Fibroblast of mammary gland (primary cell): Measurements from ENCODE around the gene DUSP28.
"Not testable (repeated sequence)": the region's sequence is repeated elsewhere in the genome, so short reads cannot be mapped to it uniquely, and the experiment has no call there.

ENCODE experiments used
- DNase-seq: peaks from one replicate; pipeline ENCODE4 v3.0.0-alpha.2; 2010; ENCODE audit warnings: low read depth
- H3K4me3 ChIP-seq: 2 replicates; pipeline ENCODE4 v1.5.1; 2011; ENCODE audit warnings: low read depth, mild to moderate bottlenecking, low read length, moderate library complexity; ENCODE audit not compliant: control insufficient read depth
- CTCF ChIP-seq: conservative IDR thresholded peaks from 2 replicates; pipeline ENCODE4 v1.5.1; 2011; ENCODE audit warnings: low read depth, low read length, inconsistent platforms; ENCODE audit not compliant: control insufficient read depth, insufficient read depth

The DUSP28 gene

GRCh38 chr2:240528406-240529040 is 31.6 kb upstream of the DUSP28 start:
- DNase-seq = no peak
- H3K4me3 ChIP-seq = no peak overlapping the region
- no peak for TF ChIP-seq CTCF

GRCh38 chr2:240529344-240529999 is 30.7 kb upstream of the DUSP28 start:
- no peak for DNase-seq
- no peak for TF ChIP-seq CTCF
- no peak overlapping the region for H3K4me3 ChIP-seq

- H3K4me3 ChIP-seq = no peak overlapping the region
- TF ChIP-seq CTCF = no peak
- no peak for DNase-seq
Observed at GRCh38 chr2:240530181-240530580, 30.0 kb upstream of the DUSP28 start.

GRCh38 chr2:240531038-240531437 is 29.1 kb upstream of the DUSP28 start:
- DNase-seq = no peak
- H3K4me3 ChIP-seq = no peak overlapping the region
- no peak for TF ChIP-seq CTCF

- no peak for DNase-seq
- no peak for TF ChIP-seq CTCF
- no peak overlapping the region for H3K4me3 ChIP-seq
Observed at GRCh38 chr2:240532031-240532775, 28.0 kb upstream of the DUSP28 start.

GRCh38 chr2:240538031-240538780 is 22.0 kb upstream of the DUSP28 start:
- H3K4me3 ChIP-seq = no peak overlapping the region
- no peak for TF ChIP-seq CTCF
- DNase-seq = no peak

GRCh38 chr2:240539101-240539500 is 21.1 kb upstream of the DUSP28 start:
- not testable (repeated sequence) for DNase-seq, H3K4me3 ChIP-seq
